ENCODE results near the gene CP.
"Not testable (repeated sequence)": the region's sequence is repeated elsewhere in the genome, so short reads cannot be mapped to it uniquely, and the experiment has no call there.

The CP gene

GRCh38 chr3:149233323-149233722, 11.7 kb upstream of the CP start:
- TF ChIP-seq ZNF384 (IDR thresholded peaks at IDR 0.05) (no peak), ARNT (IDR thresholded peaks at IDR 0.05) (no peak), NFRKB (IDR thresholded peaks at IDR 0.05) (no peak), HDGF (IDR thresholded peaks at IDR 0.05; ENCODE audit: borderline replicate concordance) (no peak), BHLHE40 (IDR thresholded peaks at IDR 0.05; ENCODE audit: borderline replicate concordance) (no peak), CTBP1 (IDR thresholded peaks at IDR 0.05; ENCODE audit: borderline replicate concordance) (no peak), SUZ12 (IDR thresholded peaks at IDR 0.05) (no peak), LEF1 (IDR thresholded peaks at IDR 0.05; ENCODE audit: borderline replicate concordance) (no peak), FOXK2 (IDR thresholded peaks at IDR 0.05) (no peak), L3MBTL2 (conservative IDR thresholded peaks at IDR 0.05) (no peak), TARDBP (IDR thresholded peaks at IDR 0.05) (no peak), SP1 (IDR thresholded peaks at IDR 0.05) (no peak)
- CTCF ChIA-PET = no interaction called here
- POLR2A ChIA-PET = no interaction called here
- no peak for DNase-seq (ENCODE audit: extremely low spot score)

DNA sequence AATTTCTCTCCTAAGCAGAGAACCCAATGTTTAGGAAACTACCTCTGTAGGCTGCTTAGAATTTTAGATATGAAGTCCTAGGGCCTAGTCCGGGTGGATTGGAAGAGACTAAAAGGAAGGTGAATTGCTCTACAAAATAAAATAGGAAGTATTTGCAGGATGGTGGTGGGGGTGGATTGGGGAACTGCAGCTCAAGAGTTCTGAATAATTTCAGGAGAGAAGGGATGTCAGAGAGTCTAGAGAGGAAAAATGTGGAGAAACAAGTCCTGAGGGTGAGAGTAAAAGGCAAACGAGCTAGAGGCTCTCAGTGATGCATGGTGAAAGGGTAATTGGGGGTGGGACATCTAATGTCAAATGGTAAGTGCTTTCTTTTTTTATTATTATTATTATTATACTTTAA, 10.2 kb upstream of the CP start:
- TF ChIP-seq CTBP1 (IDR thresholded peaks at IDR 0.05; ENCODE audit: borderline replicate concordance) (no peak), NFRKB (IDR thresholded peaks at IDR 0.05) (no peak), BHLHE40 (IDR thresholded peaks at IDR 0.05; ENCODE audit: borderline replicate concordance) (no peak), SP1 (IDR thresholded peaks at IDR 0.05) (no peak)
- no peak for DNase-seq (ENCODE audit: extremely low spot score)
- ChIA-PET CTCF (no interaction called here), POLR2A (no interaction called here)

DNA sequence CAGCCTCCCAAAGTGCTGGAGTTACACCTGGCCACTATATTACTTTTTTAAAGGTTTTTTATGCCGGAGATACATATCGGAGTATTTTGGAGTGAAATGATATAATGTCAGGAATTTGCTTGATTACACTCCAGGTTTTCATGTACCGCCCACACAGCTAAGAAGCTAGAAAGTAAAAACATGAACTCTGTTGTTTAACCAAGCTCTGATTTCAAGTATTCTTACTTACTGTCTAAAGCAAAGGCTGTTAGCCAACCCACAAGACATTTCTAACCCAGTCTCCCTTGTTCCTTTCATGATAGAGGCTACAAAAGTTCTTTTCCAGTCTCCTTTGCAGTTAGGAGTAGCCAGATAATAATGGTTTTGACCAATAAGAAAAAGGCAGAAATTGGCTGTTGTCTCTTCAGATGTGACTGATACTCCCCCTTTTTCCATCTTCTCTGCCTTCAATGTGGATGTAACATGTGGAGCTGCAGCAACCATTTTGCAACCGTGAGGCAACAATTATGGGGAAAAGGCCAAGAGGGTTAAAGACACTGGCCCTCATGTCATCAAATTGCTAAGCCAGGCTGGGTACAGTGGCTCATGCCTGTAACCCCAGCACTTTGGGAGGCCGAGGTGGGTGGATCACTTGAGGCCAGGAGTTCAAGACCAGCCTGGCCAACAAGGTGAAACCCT, 6.1 kb upstream of the CP start:
- no peak for TF ChIP-seq L3MBTL2 (conservative IDR thresholded peaks at IDR 0.05)
- TF ChIP-seq NFRKB (IDR thresholded peaks at IDR 0.05) = no peak
- no peak for TF ChIP-seq SUZ12 (IDR thresholded peaks at IDR 0.05)
- TF ChIP-seq CTBP1 (IDR thresholded peaks at IDR 0.05; ENCODE audit: borderline replicate concordance) = no peak
- no peak for DNase-seq (ENCODE audit: extremely low spot score)
- CTCF ChIA-PET = interaction anchor here (0.6 kb wide), 1 partner anchor 107 kb away, joined by 5 read pairs; no protein-coding TSS in a partner anchor
- POLR2A ChIA-PET = no interaction called here

- ChIA-PET CTCF (no interaction called here), POLR2A (no interaction called here)
- TF ChIP-seq, protein P1, sequence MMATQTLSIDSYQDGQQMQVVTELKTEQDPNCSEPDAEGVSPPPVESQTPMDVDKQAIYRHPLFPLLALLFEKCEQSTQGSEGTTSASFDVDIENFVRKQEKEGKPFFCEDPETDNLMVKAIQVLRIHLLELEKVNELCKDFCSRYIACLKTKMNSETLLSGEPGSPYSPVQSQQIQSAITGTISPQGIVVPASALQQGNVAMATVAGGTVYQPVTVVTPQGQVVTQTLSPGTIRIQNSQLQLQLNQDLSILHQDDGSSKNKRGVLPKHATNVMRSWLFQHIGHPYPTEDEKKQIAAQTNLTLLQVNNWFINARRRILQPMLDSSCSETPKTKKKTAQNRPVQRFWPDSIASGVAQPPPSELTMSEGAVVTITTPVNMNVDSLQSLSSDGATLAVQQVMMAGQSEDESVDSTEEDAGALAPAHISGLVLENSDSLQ (IDR thresholded peaks at IDR 0.05) = no peak
- TF ChIP-seq SUZ12 (IDR thresholded peaks at IDR 0.05) = no peak
- TF ChIP-seq FOXM1 (IDR thresholded peaks at IDR 0.05; ENCODE audit: borderline replicate concordance) = no peak
- no peak for DNase-seq (ENCODE audit: extremely low spot score)
Observed at GRCh38 chr3:149226776-149227175, 5.1 kb upstream of the CP start.

GRCh38 chr3:149224736-149225594, 3.3 kb upstream of the CP start:
- no peak for DNase-seq (ENCODE audit: extremely low spot score)
- no peak for TF ChIP-seq FOXM1 (IDR thresholded peaks at IDR 0.05; ENCODE audit: borderline replicate concordance)
- TF ChIP-seq FOXK2 (IDR thresholded peaks at IDR 0.05) = no peak
- TF ChIP-seq ARNT (IDR thresholded peaks at IDR 0.05) = no peak
- no peak for TF ChIP-seq L3MBTL2 (conservative IDR thresholded peaks at IDR 0.05)
- TF ChIP-seq, protein P1 (IDR thresholded peaks at IDR 0.05) = no peak
- TF ChIP-seq FOXA1 (IDR thresholded peaks at IDR 0.05) = no peak
- no peak for TF ChIP-seq ELF4 (IDR thresholded peaks at IDR 0.05)
- TF ChIP-seq HDGF (IDR thresholded peaks at IDR 0.05; ENCODE audit: borderline replicate concordance) = no peak
- TF ChIP-seq NFRKB (IDR thresholded peaks at IDR 0.05) = no peak
- TF ChIP-seq ZNF384 (IDR thresholded peaks at IDR 0.05) = no peak
- TF ChIP-seq SUZ12 (IDR thresholded peaks at IDR 0.05) = no peak
- no peak for TF ChIP-seq LEF1 (IDR thresholded peaks at IDR 0.05; ENCODE audit: borderline replicate concordance)
- no peak for TF ChIP-seq TARDBP (IDR thresholded peaks at IDR 0.05)
- no peak for TF ChIP-seq SP1 (IDR thresholded peaks at IDR 0.05)
- no peak for TF ChIP-seq BHLHE40 (IDR thresholded peaks at IDR 0.05; ENCODE audit: borderline replicate concordance)
- TF ChIP-seq CTBP1 (IDR thresholded peaks at IDR 0.05; ENCODE audit: borderline replicate concordance) = no peak
- ChIA-PET CTCF (no interaction called here), POLR2A (no interaction called here)

DNA sequence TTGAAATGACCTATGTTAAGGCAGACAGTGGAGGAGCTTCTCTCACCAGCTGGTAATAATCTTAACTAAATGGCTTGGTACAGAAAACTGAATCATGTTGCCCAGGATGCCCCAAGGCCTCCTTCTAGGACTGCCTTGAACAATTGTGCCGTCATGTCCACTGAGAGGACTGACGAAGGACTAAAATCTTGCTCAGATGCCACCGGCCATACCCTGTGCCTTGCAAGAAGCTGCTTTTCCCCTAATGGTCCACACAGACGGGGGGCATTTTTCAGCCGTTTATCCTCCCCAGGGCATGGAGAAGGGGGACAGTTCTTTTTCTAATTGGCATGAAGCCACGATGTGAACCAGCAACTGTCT, 1.8 kb upstream of the CP start:
- no peak for DNase-seq (ENCODE audit: extremely low spot score)
- CTCF ChIA-PET = no interaction called here
- TF ChIP-seq FOXK2 (IDR thresholded peaks at IDR 0.05) (no peak), SUZ12 (IDR thresholded peaks at IDR 0.05) (no peak), SP1 (IDR thresholded peaks at IDR 0.05) (no peak), FOXM1 (IDR thresholded peaks at IDR 0.05; ENCODE audit: borderline replicate concordance) (no peak), HDGF (IDR thresholded peaks at IDR 0.05; ENCODE audit: borderline replicate concordance) (no peak), ARNT (IDR thresholded peaks at IDR 0.05) (no peak), ELF4 (IDR thresholded peaks at IDR 0.05) (no peak), BHLHE40 (IDR thresholded peaks at IDR 0.05; ENCODE audit: borderline replicate concordance) (no peak), FOXA1 (IDR thresholded peaks at IDR 0.05) (no peak)
- POLR2A ChIA-PET = no interaction called here

DNA sequence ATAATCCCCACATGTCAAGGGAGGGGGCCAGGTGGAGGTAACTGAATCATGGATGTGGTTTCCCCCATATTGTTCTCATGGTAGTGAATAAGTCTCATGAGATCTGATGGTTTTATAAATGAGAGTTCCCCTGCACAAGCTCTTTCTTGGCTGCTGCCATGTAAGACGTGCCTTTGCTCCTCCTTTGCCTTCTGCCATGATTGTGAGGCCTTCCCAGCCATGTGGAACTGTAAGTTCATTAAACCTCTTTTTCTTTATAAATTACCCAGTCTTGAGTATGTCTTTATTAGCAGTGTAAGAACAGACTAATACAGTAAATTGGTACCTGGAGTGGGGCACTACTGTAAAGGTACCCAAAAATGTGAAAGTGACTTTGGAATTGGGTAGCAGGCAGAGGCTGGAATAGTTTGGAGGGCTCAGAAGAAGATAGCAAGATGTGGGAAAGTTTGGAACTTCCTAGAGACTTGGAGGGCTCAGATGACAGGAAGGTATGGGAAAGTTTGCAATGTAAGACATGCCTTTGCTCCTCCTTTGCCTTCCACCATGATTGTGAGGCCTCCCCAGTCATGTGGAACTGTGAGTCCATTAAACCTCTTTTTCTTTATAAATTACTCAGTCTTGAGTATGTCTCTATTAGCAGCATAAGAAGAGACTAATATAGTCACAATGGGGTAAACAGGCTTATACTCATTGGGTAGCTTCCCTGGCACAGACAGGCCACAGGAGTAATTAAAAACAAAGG, 2.1 kb downstream of the CP start:
- CTCF ChIA-PET; DNase-seq (ENCODE audit: extremely low spot score): not testable (repeated sequence)
- POLR2A ChIA-PET = interaction anchor here (1.9 kb wide), 1 partner anchor 90 kb away, joined by 4 read pairs; the partner anchor contains the start of gene HPS3

All from HEK293T (cell line).